HepG2 (cell line): ENCODE data around the gene C6orf136. TPM values are rescaled to one million over a fixed set of nuclear protein-coding genes. Genes with fewer than 3 reads are reported as not detected.

Source experiments
- CREB3 ChIP-seq: sonication (generic); formaldehyde crosslinking; IDR thresholded peaks from 2 replicates; pipeline ENCODE4 v1.5.0; 2020; ENCODE audit warnings: missing genetic modification reagents
- IKZF5 ChIP-seq: IDR thresholded peaks from 2 replicates; pipeline ENCODE4 v1.6.1; 2018; ENCODE audit warnings: missing genetic modification reagents, mild to moderate bottlenecking, missing compliant biosample characterization
- KDM2A ChIP-seq: sonication (generic); formaldehyde crosslinking; IDR thresholded peaks from 2 replicates; pipeline ENCODE4 v1.4.0; 2020; ENCODE audit warnings: low read depth, missing genetic modification reagents, borderline replicate concordance
- MEIS2 ChIP-seq: sonication (generic); formaldehyde crosslinking; IDR thresholded peaks from 2 replicates; pipeline ENCODE4 v1.9.0; 2021; ENCODE audit warnings: mild to moderate bottlenecking, missing genetic modification reagents
- MYNN ChIP-seq: sonication (generic); formaldehyde crosslinking; IDR thresholded peaks from 2 replicates; pipeline ENCODE4 v1.4.0; 2020; ENCODE audit warnings: mild to moderate bottlenecking, low read depth, missing genetic modification reagents
- POLR2AphosphoS5 ChIP-seq: IDR thresholded peaks from 2 replicates; pipeline ENCODE4 v1.6.1; 2012; ENCODE audit warnings: low read depth, low read length
- RFX5 ChIP-seq: IDR thresholded peaks from 2 replicates; pipeline ENCODE4 v1.6.1; 2011; ENCODE audit warnings: low read depth, low read length, improper control_type of control experiment
- SMARCE1 ChIP-seq: fragments of 450-650 bp; IDR thresholded peaks from 2 replicates; pipeline ENCODE4 v1.6.1; 2017; ENCODE audit warnings: borderline replicate concordance
- ZBTB39 ChIP-seq: sonication (generic); formaldehyde crosslinking; IDR thresholded peaks from 2 replicates; pipeline ENCODE4 v1.5.0; 2020; ENCODE audit warnings: missing genetic modification reagents
- ZBTB49 ChIP-seq: sonication (generic); formaldehyde crosslinking; IDR thresholded peaks from 2 replicates; pipeline ENCODE4 v1.4.0; 2020; ENCODE audit warnings: missing genetic modification reagents, borderline replicate concordance
- ZNF280B ChIP-seq: sonication (generic); formaldehyde crosslinking; IDR thresholded peaks from 2 replicates; pipeline ENCODE4 v1.5.0; 2020; ENCODE audit warnings: missing genetic modification reagents, mild to moderate bottlenecking, borderline replicate concordance
- ZNF337 ChIP-seq: sonication (generic); formaldehyde crosslinking; IDR thresholded peaks from 2 replicates; pipeline ENCODE4 v1.5.1; 2020; ENCODE audit warnings: missing genetic modification reagents, low read depth, mild to moderate bottlenecking, borderline replicate concordance
- ZNF891 ChIP-seq: sonication (generic); formaldehyde crosslinking; IDR thresholded peaks from 2 replicates; pipeline ENCODE4 v1.5.0; 2020; ENCODE audit warnings: mild to moderate bottlenecking, missing genetic modification reagents
- ZSCAN29 ChIP-seq: sonication (generic); formaldehyde crosslinking; conservative IDR thresholded peaks from 2 replicates; pipeline ENCODE4 v1.4.0; 2020; ENCODE audit warnings: mild to moderate bottlenecking, missing genetic modification reagents
- ZSCAN31 ChIP-seq: sonication (generic); formaldehyde crosslinking; IDR thresholded peaks from 2 replicates; pipeline ENCODE4 v1.5.0; 2020; ENCODE audit warnings: low read depth, mild to moderate bottlenecking, missing genetic modification reagents
- polyA plus RNA-seq, 8 experiments: library from polyadenylated mRNA; depleted of rRNA in 3 of 8; stranded (reverse) in 7 of 8; unstranded in 1 of 8; fragments of >200 nt; fragmentation: Illumina TruSeq in 4 of 8; extraction: Trizol in 4 of 8; gene quantifications; 2 replicates each; pipeline versions ENCODE4 v1.2.1 to v1.2.3, GENCODE V29; 2011 to 2016; ENCODE audit warnings: low read depth in 4 of 8, missing spikeins in 1 of 8, mixed read lengths in 1 of 8; ENCODE audit not compliant: insufficient read depth in 1 of 8
- total RNA-seq, 5 experiments: library from RNA; depleted of rRNA; stranded (reverse); fragments of >200 nt; fragmentation: Illumina TruSeq; extraction: Trizol; gene quantifications; 2 replicates each; pipeline ENCODE4 v1.2.3, GENCODE V29; 2016; ENCODE audit warnings: low read depth in 1 of 5
- TF ChIP-seq, protein P1 (sequence below): sonication (generic); formaldehyde crosslinking; IDR thresholded peaks from 2 replicates; pipeline ENCODE4 v1.5.1; 2020; ENCODE audit warnings: mild to moderate bottlenecking, moderate library complexity, missing genetic modification reagents
- TF ChIP-seq, protein P2 (sequence below): sonication (generic); formaldehyde crosslinking; IDR thresholded peaks from 2 replicates; pipeline ENCODE4 v1.5.0; 2020; ENCODE audit warnings: missing genetic modification reagents

The C6orf136 gene
- total and polyA plus RNA-seq, 2 of the 13 experiments (the other 11 are each of a cell fraction or from before 2014, with no cell fraction given): 12.0 to 26.2 TPM

DNA sequence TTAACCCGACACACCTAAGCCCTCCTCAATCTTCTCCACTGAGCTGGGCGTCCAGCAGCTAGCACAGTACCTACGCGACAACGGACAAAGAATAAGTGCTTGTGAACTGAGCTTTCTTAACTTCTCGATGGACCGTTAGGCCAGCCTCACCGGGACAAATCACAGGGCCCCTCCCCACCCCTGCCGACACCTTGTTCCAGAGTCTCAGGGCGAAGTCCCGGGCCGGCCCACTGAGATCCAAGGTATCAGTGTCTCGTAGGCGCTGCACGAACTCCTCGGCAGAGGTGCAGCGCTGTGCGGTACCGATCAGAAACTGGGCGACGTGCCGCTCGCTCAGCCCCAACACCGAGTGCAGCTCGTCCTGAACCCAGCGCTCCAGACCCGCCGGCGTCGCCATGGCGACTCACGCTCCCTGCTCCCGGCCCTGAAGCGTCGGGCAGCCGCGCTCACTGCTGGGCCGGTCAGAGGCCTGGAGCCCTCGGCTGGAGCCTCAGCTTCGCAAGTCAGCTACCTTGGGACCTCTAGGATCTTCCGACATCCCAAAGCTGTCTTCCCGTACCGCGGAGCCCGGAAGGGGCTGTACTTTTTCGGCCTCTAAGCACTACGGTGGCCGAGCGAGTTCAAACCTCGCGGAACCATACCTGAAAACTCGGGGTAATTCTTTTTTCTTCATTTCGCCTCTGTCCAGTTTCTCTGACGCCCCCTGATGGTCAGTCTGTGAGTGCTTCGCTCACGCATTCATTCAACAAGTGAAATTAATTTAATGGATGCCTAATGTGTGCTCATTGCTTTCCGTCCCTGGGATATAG, 25.7 kb downstream of the C6orf136 start, which contains the start of gene DHX16 (continued):
- TF ChIP-seq MYNN (CRISPR knock-in tag) (no peak; the same call in 1 of the 2 replicates), SMARCE1 (no peak), ZSCAN29 (peak; percentile 87), ZNF891 (CRISPR knock-in tag) (peak; percentile 93; the same call in 1 of the 2 replicates), MEIS2 (CRISPR knock-in tag) (0 out of 2 replicates have a peak, but pooled peaks have one; percentile 23), ZNF337 (CRISPR knock-in tag) (0 out of 2 replicates have a peak, but pooled peaks have one; percentile 55), KDM2A (CRISPR knock-in tag) (peak; percentile 86), ZBTB39 (CRISPR knock-in tag) (no peak), RFX5 (no peak), ZBTB49 (CRISPR knock-in tag) (no peak), IKZF5 (CRISPR knock-in tag) (peak; percentile 93), CREB3 (CRISPR knock-in tag) (peak; percentile 63; the same call in 1 of the 2 replicates), ZNF280B (peak; percentile 74; the same call in 1 of the 2 replicates), ZSCAN31 (CRISPR knock-in tag) (peak; percentile 91), POLR2AphosphoS5 (peak; percentile 88)
- TF ChIP-seq, protein P1, sequence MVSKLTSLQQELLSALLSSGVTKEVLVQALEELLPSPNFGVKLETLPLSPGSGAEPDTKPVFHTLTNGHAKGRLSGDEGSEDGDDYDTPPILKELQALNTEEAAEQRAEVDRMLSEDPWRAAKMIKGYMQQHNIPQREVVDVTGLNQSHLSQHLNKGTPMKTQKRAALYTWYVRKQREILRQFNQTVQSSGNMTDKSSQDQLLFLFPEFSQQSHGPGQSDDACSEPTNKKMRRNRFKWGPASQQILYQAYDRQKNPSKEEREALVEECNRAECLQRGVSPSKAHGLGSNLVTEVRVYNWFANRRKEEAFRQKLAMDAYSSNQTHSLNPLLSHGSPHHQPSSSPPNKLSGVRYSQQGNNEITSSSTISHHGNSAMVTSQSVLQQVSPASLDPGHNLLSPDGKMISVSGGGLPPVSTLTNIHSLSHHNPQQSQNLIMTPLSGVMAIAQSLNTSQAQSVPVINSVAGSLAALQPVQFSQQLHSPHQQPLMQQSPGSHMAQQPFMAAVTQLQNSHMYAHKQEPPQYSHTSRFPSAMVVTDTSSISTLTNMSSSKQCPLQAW (CRISPR knock-in tag): peak; percentile 85
- TF ChIP-seq, protein P2, sequence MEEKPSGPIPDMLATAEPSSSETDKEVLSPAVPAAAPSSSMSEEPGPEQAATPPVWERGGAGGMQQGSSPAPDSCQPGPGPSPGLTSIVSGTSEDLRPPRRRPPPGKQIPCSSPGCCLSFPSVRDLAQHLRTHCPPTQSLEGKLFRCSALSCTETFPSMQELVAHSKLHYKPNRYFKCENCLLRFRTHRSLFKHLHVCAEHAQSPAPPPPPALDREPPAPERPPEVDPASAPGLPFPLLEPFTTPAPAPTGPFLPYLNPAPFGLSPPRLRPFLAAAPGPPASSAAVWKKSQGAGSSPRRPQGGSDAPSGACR: no peak
